SK-N-MC (cell line): Measurements from ENCODE around the gene MRPL10.

ENCODE experiments used
- EZH2 ChIP-seq: fragments of 200-600 bp; sonication (generic); IDR thresholded peaks from one replicate; pipeline ENCODE4 v1.6.1; 2017; ENCODE audit warnings: antibody characterized with exemption
- FOXP2 ChIP-seq: optimal IDR thresholded peaks from 2 replicates; pipeline ENCODE3; 2011; ENCODE audit warnings: mild to moderate bottlenecking, moderate library complexity; ENCODE audit not compliant: insufficient read depth; ENCODE audit errors: extremely low read length, control extremely low read depth
- POLR2AphosphoS5 ChIP-seq: IDR thresholded peaks from 2 replicates; pipeline ENCODE4 v1.6.1; 2012; ENCODE audit warnings: mild to moderate bottlenecking, low read depth, low read length, borderline replicate concordance

- TF ChIP-seq EZH2, result no peak
- TF ChIP-seq POLR2AphosphoS5, result no peak
- TF ChIP-seq FOXP2, result no peak
These were observed 590 bp upstream of the MRPL10 start for GRCh38 chr17:47831934-47832327.
